PC-9 (cell line): ENCODE data around the gene TMEM47. TPM values are rescaled to one million over a fixed set of nuclear protein-coding genes. Genes with fewer than 3 reads are reported as not detected.

Experiments
- BruUV-seq: library from RNA; stranded (reverse); fragments of 400-500 nt; replicated peaks from 2 replicates; lab custom pipeline; 2021; lab: Mats Ljungman, UMichigan
- CTCF ChIA-PET: fragments of 300-600 bp; sonication (Branson Sonifier 250); formaldehyde crosslinking; loops from one replicate; lab custom pipeline; 2022; ENCODE audit warnings: antibody characterized with exemption; lab: Charles Lee
- POLR2A ChIA-PET: fragments of 300-600 bp; sonication (Branson Sonifier 250); formaldehyde crosslinking; loops from one replicate; lab custom pipeline; 2022; ENCODE audit warnings: antibody characterized with exemption; ENCODE audit not compliant: unreplicated experiment; lab: Charles Lee
- DNase-seq, 2 experiments: peaks; one replicate each; pipeline versions ENCODE4 v3.0.0 to v3.0.0-alpha.2; 2015 to 2022; ENCODE audit warnings: mixed read lengths in 1 of 2
- H2AFZ ChIP-seq: fragments of 200-600 bp; sonication (generic); 2 replicates; pipeline ENCODE4 v1.8.1; 2017; ENCODE audit warnings: antibody characterized with exemption
- H3F3A ChIP-seq: fragments of 200-600 bp; sonication (generic); 2 replicates; pipeline ENCODE4 v1.8.1; 2017; ENCODE audit warnings: antibody characterized with exemption, mild to moderate bottlenecking, low read depth; ENCODE audit not compliant: insufficient read depth
- H3K27ac ChIP-seq: fragments of 200-600 bp; sonication (generic); 2 replicates; pipeline ENCODE4 v1.6.1; 2016; ENCODE audit warnings: mixed run types
- H3K27me3 ChIP-seq: fragments of 200-600 bp; sonication (generic); 2 replicates; pipeline ENCODE4 v1.6.1; 2016; ENCODE audit warnings: low read depth, mixed run types; ENCODE audit not compliant: insufficient read depth
- H3K36me3 ChIP-seq: fragments of 200-600 bp; sonication (generic); 2 replicates; pipeline ENCODE4 v1.6.1; 2016; ENCODE audit warnings: low read depth, mixed run types
- H3K4me1 ChIP-seq: fragments of 200-600 bp; sonication (generic); replicated peaks from 2 replicates; pipeline ENCODE4 v1.6.1; 2016; ENCODE audit warnings: mixed run types; ENCODE audit not compliant: insufficient read depth
- H3K4me2 ChIP-seq: fragments of 200-600 bp; sonication (generic); 2 replicates; pipeline ENCODE4 v1.6.1; 2017; ENCODE audit warnings: mixed run types
- H3K4me3 ChIP-seq: fragments of 200-600 bp; sonication (generic); 2 replicates; pipeline ENCODE4 v1.6.1; 2016; ENCODE audit warnings: mixed run types
- H3K79me2 ChIP-seq: fragments of 200-600 bp; sonication (generic); 2 replicates; pipeline ENCODE4 v1.6.1; 2017; ENCODE audit warnings: low read depth, mixed run types
- H3K9me2 ChIP-seq: fragments of 200-600 bp; sonication (generic); 2 replicates; pipeline ENCODE4 v1.8.1; 2017; ENCODE audit warnings: mild to moderate bottlenecking; ENCODE audit not compliant: insufficient read depth
- H3K9me3 ChIP-seq: fragments of 200-600 bp; sonication (generic); 2 replicates; pipeline ENCODE4 v1.8.1; 2016; ENCODE audit warnings: low read depth; ENCODE audit not compliant: insufficient read depth
- H4K20me1 ChIP-seq: fragments of 200-600 bp; sonication (generic); 2 replicates; pipeline ENCODE4 v1.8.1; 2017; ENCODE audit not compliant: insufficient read depth
- EZH2 ChIP-seq: fragments of 200-600 bp; sonication (generic); IDR thresholded peaks from 2 replicates; pipeline ENCODE4 v1.8.0; 2017; ENCODE audit warnings: antibody characterized with exemption, low read depth
- intact Hi-C: fragments of 100-400 bp; cut with micrococcal nuclease; formaldehyde crosslinking; loops from one replicate; pipeline ENCODE4 v1.10.0; 2022; ENCODE audit not compliant: unreplicated experiment
- total RNA-seq: library from RNA; stranded (reverse); gene quantifications from 2 replicates; pipeline ENCODE4 v1.2.3, GENCODE V29; 2021
- TF ChIP-seq, protein P1 (sequence below): fragments of 200-600 bp; sonication (generic); conservative IDR thresholded peaks from 2 replicates; pipeline ENCODE4 v1.6.1; 2017; ENCODE audit warnings: mixed run types, antibody characterized with exemption, mild to moderate bottlenecking, moderate library complexity

The TMEM47 gene
- total RNA-seq, 1 experiment from 2014 or later = not detected

DNA sequence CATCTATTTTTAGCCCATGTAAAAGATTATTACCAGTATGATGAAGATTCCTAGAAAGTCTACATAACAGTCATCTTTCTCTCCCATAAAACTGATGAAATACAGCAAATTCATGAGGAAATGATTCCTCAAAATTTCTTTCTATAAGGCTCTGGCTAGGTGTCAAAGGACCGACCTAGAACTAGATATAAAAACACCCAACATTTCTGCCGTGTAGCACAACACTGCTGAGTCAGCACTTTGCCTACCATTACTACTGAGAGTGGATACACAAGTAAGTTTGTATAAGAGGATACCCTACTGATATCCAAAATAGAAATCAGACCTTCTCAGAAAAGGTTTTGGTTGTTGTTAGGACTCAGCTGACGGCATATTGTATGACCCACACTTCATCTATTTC lies 24.7 kb downstream of the TMEM47 start:
- H3K4me2 ChIP-seq = no peak overlapping the region
- no peaks in the 10 kb centered on the region for H3K27me3 ChIP-seq
- no peak for DNase-seq
- no peaks in the 10 kb centered on the region for H3K79me2 ChIP-seq
- H3K27ac ChIP-seq = no peak overlapping the region
- H3K9me3 ChIP-seq = no peaks in the 10 kb centered on the region
- H3K4me3 ChIP-seq = no peak overlapping the region
- TF ChIP-seq, protein P1, sequence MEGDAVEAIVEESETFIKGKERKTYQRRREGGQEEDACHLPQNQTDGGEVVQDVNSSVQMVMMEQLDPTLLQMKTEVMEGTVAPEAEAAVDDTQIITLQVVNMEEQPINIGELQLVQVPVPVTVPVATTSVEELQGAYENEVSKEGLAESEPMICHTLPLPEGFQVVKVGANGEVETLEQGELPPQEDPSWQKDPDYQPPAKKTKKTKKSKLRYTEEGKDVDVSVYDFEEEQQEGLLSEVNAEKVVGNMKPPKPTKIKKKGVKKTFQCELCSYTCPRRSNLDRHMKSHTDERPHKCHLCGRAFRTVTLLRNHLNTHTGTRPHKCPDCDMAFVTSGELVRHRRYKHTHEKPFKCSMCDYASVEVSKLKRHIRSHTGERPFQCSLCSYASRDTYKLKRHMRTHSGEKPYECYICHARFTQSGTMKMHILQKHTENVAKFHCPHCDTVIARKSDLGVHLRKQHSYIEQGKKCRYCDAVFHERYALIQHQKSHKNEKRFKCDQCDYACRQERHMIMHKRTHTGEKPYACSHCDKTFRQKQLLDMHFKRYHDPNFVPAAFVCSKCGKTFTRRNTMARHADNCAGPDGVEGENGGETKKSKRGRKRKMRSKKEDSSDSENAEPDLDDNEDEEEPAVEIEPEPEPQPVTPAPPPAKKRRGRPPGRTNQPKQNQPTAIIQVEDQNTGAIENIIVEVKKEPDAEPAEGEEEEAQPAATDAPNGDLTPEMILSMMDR = no peak
- no peak for TF ChIP-seq EZH2
- H4K20me1 ChIP-seq = no peaks in the 10 kb centered on the region
- H3K36me3 ChIP-seq = no peaks in the 10 kb centered on the region
- BruUV-seq = no TSS peak
- H3K4me1 ChIP-seq = no peaks in the 10 kb centered on the region
- H3F3A ChIP-seq = no peaks in the 10 kb centered on the region
- H2AFZ ChIP-seq = no peak overlapping the region
- ChIA-PET POLR2A (no interaction called here), CTCF (no interaction called here)
- intact Hi-C loops = no loop called here
- no peaks in the 10 kb centered on the region for H3K9me2 ChIP-seq

DNA sequence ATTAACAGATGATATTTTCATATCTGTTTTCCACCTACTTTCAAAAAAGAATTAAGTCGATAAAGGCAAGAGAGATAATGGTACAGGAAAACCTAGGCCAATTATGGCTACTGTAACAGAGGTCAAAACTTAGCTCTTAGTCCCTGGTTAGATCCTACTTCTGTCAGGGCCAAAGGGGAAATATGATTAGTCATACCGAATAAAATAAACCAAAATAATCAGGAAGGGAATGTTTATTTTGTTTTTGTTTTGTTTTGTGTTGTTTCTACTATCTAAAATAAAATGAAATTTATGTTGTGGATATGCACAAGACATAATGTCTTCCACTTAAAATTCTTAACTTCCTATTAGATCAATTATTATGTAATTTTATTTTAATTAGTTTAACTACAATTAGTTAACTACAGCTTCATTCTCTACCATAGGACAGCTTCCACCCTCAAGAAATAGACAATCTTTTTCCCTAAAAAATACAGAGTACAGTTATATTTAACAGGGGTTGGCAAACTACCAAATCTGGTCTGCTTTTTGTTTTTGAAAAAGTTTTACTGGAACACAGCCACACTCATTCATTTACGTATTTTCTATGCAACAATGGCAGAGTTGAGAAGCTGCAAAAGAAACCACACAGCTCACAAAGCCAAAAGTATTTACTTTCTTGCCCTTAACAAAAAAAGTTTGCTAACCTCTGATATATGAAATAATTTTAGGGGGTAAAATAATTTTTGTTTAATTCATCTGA lies 25.4 kb downstream of the TMEM47 start:
- no peak for TF ChIP-seq EZH2
- TF ChIP-seq, protein P1 = no peak
- CTCF ChIA-PET = no interaction called here
- H3K4me2 ChIP-seq = no peak overlapping the region
- intact Hi-C loops = no loop called here
- POLR2A ChIA-PET = no interaction called here
- H3K9me3 ChIP-seq = no peaks in the 10 kb centered on the region
- no peak overlapping the region for H3K27ac ChIP-seq
- H4K20me1 ChIP-seq = no peaks in the 10 kb centered on the region
- H3K9me2 ChIP-seq = no peaks in the 10 kb centered on the region
- H3K4me3 ChIP-seq = no peak overlapping the region
- no TSS peak for BruUV-seq
- H3K36me3 ChIP-seq = no peaks in the 10 kb centered on the region
- H3K4me1 ChIP-seq = no peaks in the 10 kb centered on the region
- H3K79me2 ChIP-seq = no peaks in the 10 kb centered on the region
- no peaks in the 10 kb centered on the region for H3K27me3 ChIP-seq
- no peak overlapping the region for H2AFZ ChIP-seq
- H3F3A ChIP-seq = no peaks in the 10 kb centered on the region
- no peak for DNase-seq

DNA sequence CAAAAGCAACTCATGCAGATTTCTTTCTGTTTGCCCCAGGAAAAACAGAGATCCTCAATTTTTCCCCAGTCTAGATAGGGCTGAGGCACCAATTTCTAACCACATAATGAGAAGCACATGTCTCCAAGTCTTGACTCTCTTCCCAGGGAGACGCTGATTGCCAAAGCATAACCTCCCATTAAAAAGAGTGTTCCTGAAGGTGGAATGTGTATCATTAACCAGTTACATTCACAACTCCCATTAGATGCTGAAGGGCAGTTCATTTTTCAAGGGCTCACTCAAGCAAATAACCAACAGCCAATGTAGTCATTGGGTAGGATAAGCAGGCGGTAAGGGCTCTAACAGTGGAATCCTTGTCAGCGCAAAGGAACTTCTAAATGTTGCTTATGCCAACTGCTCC lies 27.5 kb downstream of the TMEM47 start:
- BruUV-seq = no TSS peak
- POLR2A ChIA-PET = no interaction called here
- Histone ChIP-seq H3K36me3 (no peaks in the 10 kb centered on the region), H3K4me1 (no peaks in the 10 kb centered on the region), H3K9me2 (no peaks in the 10 kb centered on the region), H3K4me3 (no peak overlapping the region), H3K4me2 (no peak overlapping the region), H3F3A (no peaks in the 10 kb centered on the region), H3K27me3 (no peaks in the 10 kb centered on the region), H3K27ac (no peak overlapping the region), H2AFZ (no peak overlapping the region), H3K79me2 (no peaks in the 10 kb centered on the region), H4K20me1 (no peaks in the 10 kb centered on the region), H3K9me3 (no peaks in the 10 kb centered on the region)
- intact Hi-C loops = no loop called here
- TF ChIP-seq EZH2 = no peak
- TF ChIP-seq, protein P1 = no peak
- no peak for DNase-seq
- CTCF ChIA-PET = no interaction called here
